Measurements from ENCODE around the gene CTSC.

CTSC gene

GRCh38 chr11:88320149-88320559 is 17.4 kb downstream of the CTSC start:
- TF ChIP-seq CTCF (conservative IDR thresholded peaks at IDR 0.05; ENCODE audit: low read depth, low read length) = no peak
- H3K4me3 ChIP-seq (ENCODE audit: low read length) = no peak overlapping the region
- no peak for DNase-seq (ENCODE audit: low read depth)

- H3K4me3 ChIP-seq (ENCODE audit: low read length) = no peak overlapping the region
- DNase-seq (ENCODE audit: low read depth) = no peak
- no peak for TF ChIP-seq CTCF (conservative IDR thresholded peaks at IDR 0.05; ENCODE audit: low read depth, low read length)
Measured at GRCh38 chr11:88318017-88318416, 19.5 kb downstream of the CTSC start.

GRCh38 chr11:88317536-88317935 is 20.0 kb downstream of the CTSC start:
- DNase-seq (ENCODE audit: low read depth) = no peak
- no peak for TF ChIP-seq CTCF (conservative IDR thresholded peaks at IDR 0.05; ENCODE audit: low read depth, low read length)
- H3K4me3 ChIP-seq (ENCODE audit: low read length) = no peak overlapping the region

GRCh38 chr11:88315981-88316441 is 21.5 kb downstream of the CTSC start:
- H3K4me3 ChIP-seq (ENCODE audit: low read length) = no peak overlapping the region
- TF ChIP-seq CTCF (conservative IDR thresholded peaks at IDR 0.05; ENCODE audit: low read depth, low read length) = no peak
- no peak for DNase-seq (ENCODE audit: low read depth)

GRCh38 chr11:88315015-88315414 is 22.5 kb downstream of the CTSC start:
- TF ChIP-seq CTCF (conservative IDR thresholded peaks at IDR 0.05; ENCODE audit: low read depth, low read length) = no peak
- H3K4me3 ChIP-seq (ENCODE audit: low read length) = no peak overlapping the region
- DNase-seq (ENCODE audit: low read depth) = no peak

- DNase-seq (ENCODE audit: low read depth) = no peak
- TF ChIP-seq CTCF (conservative IDR thresholded peaks at IDR 0.05; ENCODE audit: low read depth, low read length) = no peak
Measured at GRCh38 chr11:88313441-88313840, 24.1 kb downstream of the CTSC start.

GRCh38 chr11:88312628-88313027 is 24.9 kb downstream of the CTSC start:
- no peak overlapping the region for H3K4me3 ChIP-seq (ENCODE audit: low read length)
- TF ChIP-seq CTCF (conservative IDR thresholded peaks at IDR 0.05; ENCODE audit: low read depth, low read length) = no peak
- DNase-seq (ENCODE audit: low read depth) = no peak

More at GRCh38 chr11:88313441-88313840, 24.1 kb downstream of the CTSC start:
- H3K4me3 ChIP-seq (ENCODE audit: low read length) = no peak overlapping the region

All from retinal pigment epithelial cell (primary cell).